Activated naive CD8-positive, alpha-beta T cell treated with anti-CD3 and anti-CD28 coated beads, Interleukin-2, amount 50 U/mL, for 16 hours (primary cell): ENCODE data around the gene ABCA13.

Experiments used
- DNase-seq: peaks from one replicate; pipeline ENCODE4 v3.0.0-alpha.2; 2020; ENCODE audit warnings: low read depth, low spot score

ABCA13 gene

DNA sequence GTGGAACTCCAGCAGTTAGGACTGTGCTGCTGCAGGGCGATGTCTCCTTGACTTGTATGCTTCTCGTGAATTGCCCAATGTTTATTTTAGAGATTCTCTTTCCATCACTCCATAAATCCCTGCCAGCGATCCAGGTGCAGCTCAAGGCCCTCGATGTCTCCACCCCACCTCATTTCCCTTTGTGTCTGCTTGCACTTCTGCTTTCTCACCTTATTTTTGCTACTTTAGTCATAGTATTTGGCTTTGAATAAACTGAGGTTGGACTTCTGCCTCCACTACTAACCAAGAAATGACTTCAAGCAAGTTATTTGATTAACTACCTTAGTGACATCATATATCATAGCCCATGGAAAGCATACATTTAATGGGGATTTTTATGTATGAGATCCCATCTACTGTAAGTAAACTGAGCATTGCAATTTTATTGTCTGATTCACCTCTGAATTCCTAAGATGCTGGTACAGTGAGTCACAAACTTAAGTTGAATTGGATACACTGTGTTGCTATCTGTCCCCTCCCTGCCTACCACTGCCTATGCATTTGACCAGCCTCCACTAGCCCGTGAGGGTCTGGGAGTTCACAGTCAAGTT, 255.8 kb downstream of the ABCA13 start:
- DNase-seq: no peak

DNA sequence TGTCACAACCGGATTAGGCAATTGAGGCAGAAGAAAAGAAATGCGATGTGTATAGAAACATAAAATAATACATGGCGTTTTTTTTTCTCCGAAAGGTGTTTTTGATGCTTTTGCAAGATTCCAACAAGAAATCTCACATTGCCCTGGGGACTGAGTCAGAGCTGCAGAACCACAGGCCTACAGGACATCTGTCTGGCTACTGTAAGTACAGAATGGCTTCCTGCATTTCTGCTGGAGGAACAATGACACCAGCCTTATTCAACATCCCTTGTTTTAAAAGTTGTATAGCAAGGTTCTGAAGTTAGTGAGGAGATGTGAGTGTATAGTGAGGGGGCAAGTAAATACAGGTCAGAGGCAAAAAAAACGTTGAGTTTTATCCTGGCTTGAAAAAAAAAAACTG, 256.4 kb downstream of the ABCA13 start:
- no peak for DNase-seq

DNA sequence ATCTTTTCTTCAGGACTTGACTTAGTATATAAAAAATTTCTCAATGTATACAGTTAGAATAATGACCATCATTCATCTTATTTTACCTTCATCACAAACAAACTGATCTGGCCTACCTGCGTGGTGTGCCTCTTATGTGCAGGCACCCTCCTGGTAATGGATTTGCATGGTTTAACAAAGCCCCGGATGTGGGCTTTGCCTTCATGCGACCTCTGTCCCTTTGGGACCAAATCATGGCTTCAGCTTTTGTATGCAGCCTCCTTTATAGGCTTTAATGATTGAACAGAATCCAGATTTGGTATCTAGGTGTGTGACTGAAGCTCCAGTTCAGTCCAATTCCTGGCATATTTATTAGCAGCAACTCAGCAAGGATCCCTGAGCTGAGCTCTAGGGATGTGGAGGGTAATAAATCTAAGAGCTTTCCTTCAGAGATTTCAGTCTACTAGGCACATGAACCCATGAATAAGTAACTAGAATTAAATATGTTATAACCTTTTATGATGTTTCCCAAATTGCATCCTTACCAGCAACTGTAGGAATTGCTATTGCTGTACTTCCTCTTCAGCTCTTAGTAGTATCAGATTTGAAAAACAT, 256.9 kb downstream of the ABCA13 start:
- no peak for DNase-seq

DNA sequence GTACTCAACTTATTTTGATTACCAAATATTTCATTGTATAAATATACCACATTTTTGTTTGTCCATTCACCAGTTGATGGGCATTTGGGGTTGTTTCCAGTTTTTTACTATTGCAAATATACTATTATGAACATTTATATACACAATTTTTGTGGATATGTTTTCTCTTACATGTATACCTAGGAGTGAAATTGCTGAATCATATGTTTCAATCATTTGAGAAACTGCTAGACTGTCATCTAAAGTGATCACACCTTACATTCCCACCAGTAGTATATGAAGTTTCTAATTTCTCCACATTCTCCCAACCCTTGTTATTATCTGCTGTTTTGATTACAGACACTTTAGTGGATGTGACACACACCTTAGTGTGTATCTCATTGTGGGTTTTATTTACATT, 257.9 kb downstream of the ABCA13 start:
- DNase-seq: no peak

GRCh38 chr7:48438206-48438605, 266.9 kb downstream of the ABCA13 start:
- no peak for DNase-seq

- DNase-seq: no peak
These were observed 270.7 kb downstream of the ABCA13 start for GRCh38 chr7:48441848-48442492.

GRCh38 chr7:48443051-48443450, 271.8 kb downstream of the ABCA13 start:
- no peak for DNase-seq

DNA sequence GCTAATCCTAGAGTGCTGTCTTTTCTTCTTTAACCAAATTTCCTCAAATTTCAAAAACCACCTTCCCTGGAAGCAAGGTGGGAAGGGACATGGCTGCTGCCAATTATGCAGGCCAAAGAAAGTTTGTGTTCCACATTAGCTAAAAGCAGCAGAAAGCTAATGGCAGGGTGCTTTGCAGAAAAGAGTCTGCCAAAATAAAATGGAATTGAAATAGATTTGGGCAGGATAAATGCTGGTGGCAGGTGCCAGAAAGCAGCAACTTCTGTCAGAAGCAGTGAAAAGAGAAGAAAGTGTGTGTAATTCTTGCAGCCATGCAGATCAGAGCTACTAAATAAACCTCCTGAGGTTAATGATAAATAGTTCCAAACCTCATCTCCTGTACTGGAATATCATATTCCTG, 275.5 kb downstream of the ABCA13 start:
- DNase-seq: no peak

- no peak for DNase-seq
These were observed 281.0 kb downstream of the ABCA13 start for GRCh38 chr7:48452218-48452617.

- no peak for DNase-seq
These were observed 283.5 kb downstream of the ABCA13 start for GRCh38 chr7:48454750-48455192.

- no peak for DNase-seq
These were observed 284.1 kb downstream of the ABCA13 start for GRCh38 chr7:48455363-48455762.

DNA sequence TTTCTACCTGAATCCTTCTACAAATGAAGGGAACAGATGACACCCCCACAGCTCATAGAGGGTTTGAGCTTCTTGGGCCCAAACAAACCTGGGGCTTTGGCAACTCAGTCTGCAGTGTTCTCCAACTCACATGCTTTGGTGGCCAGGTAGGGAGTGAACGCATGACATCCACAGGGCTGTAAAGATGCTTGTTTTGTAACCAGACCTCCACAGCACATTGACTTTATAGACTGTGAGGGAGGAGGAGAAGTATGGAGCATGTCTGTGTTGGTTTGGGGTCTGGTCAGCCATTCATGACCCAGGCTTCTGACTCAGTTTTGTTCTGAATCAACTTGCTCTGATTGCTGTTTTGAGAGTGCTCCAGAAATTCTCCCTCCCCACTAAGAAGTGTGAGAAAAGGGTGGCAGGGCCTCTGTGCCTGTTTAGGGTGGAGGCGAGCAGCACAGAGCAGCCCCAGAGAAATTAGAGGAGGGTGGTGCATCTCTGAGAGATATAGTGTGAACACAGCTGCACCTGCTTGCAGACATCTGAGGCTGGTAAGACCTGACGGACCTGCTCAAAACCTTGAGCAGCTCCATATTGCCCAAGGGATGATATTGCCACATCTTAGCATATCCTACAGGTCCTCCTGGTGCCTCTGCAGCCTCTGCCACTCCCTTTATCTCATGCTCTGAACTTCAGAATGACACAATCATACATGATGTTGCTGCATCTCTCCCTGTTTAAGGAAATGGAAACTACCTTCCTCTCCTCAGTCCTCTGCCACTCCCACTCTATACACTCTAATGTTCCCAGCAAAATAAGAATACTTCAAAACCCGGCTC, 287.7 kb downstream of the ABCA13 start:
- no peak for DNase-seq

GRCh38 chr7:48466713-48467112, 295.5 kb downstream of the ABCA13 start:
- no peak for DNase-seq

DNA sequence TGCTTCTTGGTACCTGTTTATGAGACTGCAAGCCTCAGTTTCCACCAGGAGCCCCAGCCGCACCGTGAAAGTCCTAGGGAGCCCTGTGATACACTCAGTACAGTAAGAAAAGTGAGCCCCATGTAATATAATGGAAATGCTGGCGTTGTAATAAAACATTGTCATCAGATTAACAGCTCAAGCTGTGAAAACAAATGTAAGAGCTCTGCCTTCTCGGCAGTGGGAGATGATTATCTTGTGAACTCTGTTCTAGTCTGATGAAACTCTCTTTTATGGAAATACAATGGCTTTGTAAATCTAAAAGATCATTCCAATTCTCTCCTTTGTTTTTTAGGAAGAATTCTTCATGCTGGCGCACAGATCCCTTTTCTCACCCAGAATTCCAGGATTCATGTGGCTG, 299.9 kb downstream of the ABCA13 start:
- DNase-seq: no peak

- no peak for DNase-seq
These were observed 301.4 kb downstream of the ABCA13 start for GRCh38 chr7:48472640-48473039.

DNA sequence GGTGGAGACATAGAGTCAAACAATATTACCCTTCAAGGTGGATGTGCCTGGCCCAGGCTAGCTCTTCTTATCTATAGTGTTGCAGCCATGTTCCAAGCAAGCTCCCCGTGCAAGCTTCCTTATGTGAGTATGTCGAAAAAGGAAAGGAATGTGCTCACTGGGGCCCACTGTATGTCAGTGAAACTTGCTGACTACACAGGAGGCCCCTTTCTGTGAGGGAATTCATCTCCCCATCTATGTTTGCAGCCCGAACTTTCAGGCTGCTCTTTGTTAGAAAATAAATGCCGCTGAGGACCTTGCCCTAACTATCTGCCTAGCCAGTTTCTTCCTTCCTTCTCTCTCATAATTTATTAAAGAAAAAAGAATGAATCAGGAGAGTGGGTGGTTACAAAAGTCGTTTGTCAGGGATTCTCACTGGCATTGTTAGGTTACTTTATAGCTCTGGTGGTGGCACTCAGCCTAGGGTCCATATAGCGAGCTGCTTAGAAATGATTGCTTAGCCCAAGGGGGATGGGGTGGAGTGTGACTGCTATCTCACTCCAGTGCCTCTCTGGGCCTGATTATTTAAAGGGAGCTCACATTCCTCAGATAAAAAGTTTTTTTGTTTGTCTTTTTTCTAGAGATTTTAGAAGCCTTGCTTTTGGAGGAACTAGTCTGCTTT, 302.1 kb downstream of the ABCA13 start:
- DNase-seq: no peak

DNA sequence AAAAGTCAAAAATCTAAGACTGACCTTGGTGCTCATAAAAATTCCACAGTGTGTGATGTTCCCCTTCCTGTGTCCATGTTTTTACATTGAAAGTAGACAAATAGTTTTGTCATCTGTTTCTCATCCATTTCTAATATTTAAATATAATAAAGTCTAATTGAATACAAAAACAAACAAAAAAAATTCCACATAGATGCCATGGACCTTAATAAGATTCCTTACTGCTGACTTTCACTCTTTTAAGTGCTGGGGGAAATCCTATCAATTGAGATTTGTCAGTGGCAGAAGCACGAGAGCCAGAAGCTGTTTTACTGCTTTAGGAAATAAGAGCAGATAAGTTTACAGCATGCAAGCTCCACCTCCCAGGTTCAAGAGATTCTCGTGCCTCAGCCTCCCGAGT, 310.0 kb downstream of the ABCA13 start:
- no peak for DNase-seq

DNA sequence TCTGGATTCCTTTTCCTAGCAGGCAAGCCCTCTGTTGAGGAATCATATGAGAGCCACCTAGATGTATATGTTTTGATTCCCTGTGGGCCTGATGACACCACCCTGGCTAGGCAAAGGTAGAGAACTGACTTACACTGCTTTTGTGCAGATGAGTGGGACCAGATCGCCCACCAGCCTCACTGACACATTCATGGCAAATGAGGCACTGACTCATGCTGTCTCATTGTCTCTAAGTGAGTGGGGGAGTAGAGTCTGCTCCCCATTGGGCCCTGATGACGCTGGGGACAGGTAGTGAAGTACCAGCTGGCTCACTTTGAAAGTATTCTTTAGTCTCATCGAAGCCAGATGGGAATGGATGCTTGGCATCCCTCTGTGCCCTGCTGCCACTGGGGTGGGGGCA, 326.3 kb downstream of the ABCA13 start:
- no peak for DNase-seq

DNA sequence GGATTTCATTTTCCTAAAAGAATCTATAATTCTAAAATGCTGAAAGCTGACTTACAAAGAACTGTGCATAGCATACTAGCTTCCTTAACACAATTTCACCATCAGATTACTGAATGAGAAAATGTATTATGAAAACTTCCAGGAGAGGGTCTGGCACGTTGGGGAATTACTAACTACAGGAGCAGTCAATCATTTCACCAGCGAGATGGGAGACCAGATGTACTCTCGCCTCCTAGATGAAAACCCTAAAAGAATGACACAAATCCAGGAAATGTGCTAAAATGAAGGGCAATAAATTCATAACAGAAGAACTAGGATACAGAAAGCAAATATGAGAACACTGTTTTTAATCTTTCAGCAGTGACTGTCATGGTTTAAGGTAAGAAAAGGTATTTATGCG, 330.8 kb downstream of the ABCA13 start:
- no peak for DNase-seq

- DNase-seq: no peak
These were observed 333.8 kb downstream of the ABCA13 start for GRCh38 chr7:48505051-48505450.

- no peak for DNase-seq
These were observed 334.2 kb downstream of the ABCA13 start for GRCh38 chr7:48505466-48505865.

DNA sequence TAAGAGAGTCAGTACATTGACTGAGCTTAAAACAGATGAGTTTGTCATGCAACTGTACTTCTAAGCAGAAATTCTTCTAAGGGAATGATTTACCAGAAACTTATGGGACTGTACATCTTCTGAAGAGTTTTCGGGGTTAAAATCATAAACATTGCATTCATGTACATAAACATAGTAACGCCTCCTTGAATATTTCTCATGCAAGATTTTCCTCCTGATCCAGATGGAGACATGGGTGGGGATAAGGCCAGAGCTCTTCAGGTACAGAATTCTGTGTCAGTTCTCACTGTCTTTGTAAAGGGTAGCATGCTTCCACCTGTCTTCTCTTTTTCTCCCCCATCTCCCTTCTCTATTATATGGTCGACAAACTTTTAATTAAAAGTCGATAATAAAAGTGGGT, 335.3 kb downstream of the ABCA13 start:
- no peak for DNase-seq
